Glomerular visceral epithelial cell (primary cell): ENCODE results near the gene ENTR1.

Experiments used
- DNase-seq: peaks from one replicate; pipeline ENCODE4 v3.0.0-alpha.2; 2016; ENCODE audit errors: extremely low spot score

Gene ENTR1

GRCh38 chr9:136397643-136398042 is 12.8 kb downstream of the ENTR1 start:
- no peak for DNase-seq

- no peak for DNase-seq
These were observed 14.2 kb downstream of the ENTR1 start for GRCh38 chr9:136396219-136396515.

GRCh38 chr9:136395345-136396218 is 14.8 kb downstream of the ENTR1 start:
- DNase-seq, result no peak

- no peak for DNase-seq
These were observed 15.4 kb downstream of the ENTR1 start for GRCh38 chr9:136395020-136395340.

GRCh38 chr9:136394312-136395019 is 15.9 kb downstream of the ENTR1 start:
- DNase-seq, result no peak

- no peak for DNase-seq
These were observed 16.9 kb downstream of the ENTR1 start for GRCh38 chr9:136393531-136393930.

GRCh38 chr9:136392538-136393449 is 17.6 kb downstream of the ENTR1 start:
- DNase-seq, result no peak

GRCh38 chr9:136391737-136392537 is 18.5 kb downstream of the ENTR1 start:
- DNase-seq, result no peak

GRCh38 chr9:136389396-136389795 is 21.0 kb downstream of the ENTR1 start:
- no peak for DNase-seq

GRCh38 chr9:136387217-136387616 is 23.2 kb downstream of the ENTR1 start:
- no peak for DNase-seq

- DNase-seq, result no peak
These were observed 24.4 kb downstream of the ENTR1 start for GRCh38 chr9:136386018-136386417.

- DNase-seq, result no peak
These were observed 25.4 kb downstream of the ENTR1 start for GRCh38 chr9:136385015-136385414.

GRCh38 chr9:136383436-136383835 is 27.0 kb downstream of the ENTR1 start:
- DNase-seq, result no peak

GRCh38 chr9:136381966-136382513 is 28.4 kb downstream of the ENTR1 start:
- DNase-seq, result no peak

- DNase-seq, result no peak
These were observed 29.1 kb downstream of the ENTR1 start for GRCh38 chr9:136381311-136381710.

GRCh38 chr9:136380381-136380780 is 30.0 kb downstream of the ENTR1 start:
- DNase-seq, result no peak

GRCh38 chr9:136379891-136380290 is 30.5 kb downstream of the ENTR1 start:
- DNase-seq, result no peak

- DNase-seq, result no peak
These were observed 31.0 kb downstream of the ENTR1 start for GRCh38 chr9:136379401-136379800.

GRCh38 chr9:136379003-136379287 is 31.5 kb downstream of the ENTR1 start:
- DNase-seq, result no peak

GRCh38 chr9:136378170-136379002 is 32.0 kb downstream of the ENTR1 start:
- no peak for DNase-seq
